ENCODE measurements around the gene CHERP. TPM values are rescaled to one million over a fixed set of nuclear protein-coding genes. Genes with fewer than 3 reads are reported as not detected.
"Not testable (repeated sequence)": the region's sequence is repeated elsewhere in the genome, so short reads cannot be mapped to it uniquely, and the experiment has no call there.

CHERP gene
- total RNA-seq, 1 experiment from 2014 or later = 5.9 TPM

GRCh38 chr19:16476401-16476800, 65.8 kb downstream of the CHERP start:
- H4K20me1 ChIP-seq (ENCODE audit: insufficient read depth, low read depth, low read length) = no peaks in the 10 kb centered on the region
- no peak overlapping the region for H3K9ac ChIP-seq (ENCODE audit: low read length)
- no peak overlapping the region for H2AFZ ChIP-seq (ENCODE audit: low read length)
- H3K4me2 ChIP-seq (ENCODE audit: low read depth, low read length, poor library complexity, severe bottlenecking) = no peak overlapping the region
- H3K9me2 ChIP-seq (replicated peaks; ENCODE audit: insufficient read depth, low read length) = no peaks in the 10 kb centered on the region
- no peaks in the 10 kb centered on the region for H3K36me3 ChIP-seq (ENCODE audit: insufficient read depth, low read length)
- H3K27me3 ChIP-seq (ENCODE audit: low read length) = no peaks in the 10 kb centered on the region
- no peak for DNase-seq
- H3K27ac ChIP-seq (ENCODE audit: low read length) = no peak overlapping the region
- H3K4me1 ChIP-seq (ENCODE audit: low read length) = peaks cover 5% of the 10 kb centered on the region
- no peaks in the 10 kb centered on the region for H3K9me3 ChIP-seq (ENCODE audit: low read length)
- H3K79me2 ChIP-seq (ENCODE audit: low read length) = peaks cover 2% of the 10 kb centered on the region
- H3K4me3 ChIP-seq (ENCODE audit: low read length) = no peak overlapping the region

GRCh38 chr19:16473875-16474392, 68.3 kb downstream of the CHERP start:
- Histone ChIP-seq H3K9ac (ENCODE audit: low read length) (no peak overlapping the region), H3K4me3 (ENCODE audit: low read length) (no peak overlapping the region), H3K27ac (ENCODE audit: low read length) (no peak overlapping the region), H3K27me3 (ENCODE audit: low read length) (no peaks in the 10 kb centered on the region), H3K36me3 (ENCODE audit: insufficient read depth, low read length) (no peaks in the 10 kb centered on the region), H3K9me3 (ENCODE audit: low read length) (no peaks in the 10 kb centered on the region), H2AFZ (ENCODE audit: low read length) (no peak overlapping the region), H3K4me1 (ENCODE audit: low read length) (peaks cover 25% of the 10 kb centered on the region), H3K79me2 (ENCODE audit: low read length) (peaks cover 26% of the 10 kb centered on the region), H3K4me2 (ENCODE audit: low read depth, low read length, poor library complexity, severe bottlenecking) (no peak overlapping the region), H4K20me1 (ENCODE audit: insufficient read depth, low read depth, low read length) (peaks cover 6% of the 10 kb centered on the region; the same call in 1 of the 2 replicates), H3K9me2 (replicated peaks; ENCODE audit: insufficient read depth, low read length) (no peaks in the 10 kb centered on the region)
- DNase-seq = no peak

- no peak overlapping the region for H3K4me2 ChIP-seq (ENCODE audit: low read depth, low read length, poor library complexity, severe bottlenecking)
- H3K27ac ChIP-seq (ENCODE audit: low read length) = no peak overlapping the region
- peaks cover 36% of the 10 kb centered on the region for H3K79me2 ChIP-seq (ENCODE audit: low read length)
- H3K9me2 ChIP-seq (replicated peaks; ENCODE audit: insufficient read depth, low read length) = no peaks in the 10 kb centered on the region
- DNase-seq = no peak
- H3K9ac ChIP-seq (ENCODE audit: low read length) = no peak overlapping the region
- no peak overlapping the region for H3K4me3 ChIP-seq (ENCODE audit: low read length)
- peaks cover 33% of the 10 kb centered on the region for H3K4me1 ChIP-seq (ENCODE audit: low read length)
- H3K9me3 ChIP-seq (ENCODE audit: low read length) = no peaks in the 10 kb centered on the region
- H2AFZ ChIP-seq (ENCODE audit: low read length) = no peak overlapping the region
- H3K36me3 ChIP-seq (ENCODE audit: insufficient read depth, low read length) = no peaks in the 10 kb centered on the region
- H4K20me1 ChIP-seq (ENCODE audit: insufficient read depth, low read depth, low read length) = peaks cover 6% of the 10 kb centered on the region; the same call in 1 of the 2 replicates
- no peaks in the 10 kb centered on the region for H3K27me3 ChIP-seq (ENCODE audit: low read length)
Observed at GRCh38 chr19:16472992-16473391, 69.2 kb downstream of the CHERP start.

GRCh38 chr19:16472559-16472899, 69.7 kb downstream of the CHERP start:
- H3K9me3 ChIP-seq (ENCODE audit: low read length); DNase-seq; H4K20me1 ChIP-seq (ENCODE audit: insufficient read depth, low read depth, low read length); H2AFZ ChIP-seq (ENCODE audit: low read length); H3K27ac ChIP-seq (ENCODE audit: low read length); H3K27me3 ChIP-seq (ENCODE audit: low read length); H3K9me2 ChIP-seq (replicated peaks; ENCODE audit: insufficient read depth, low read length); H3K36me3 ChIP-seq (ENCODE audit: insufficient read depth, low read length): not testable (repeated sequence)
- Histone ChIP-seq H3K79me2 (ENCODE audit: low read length) (peaks cover 40% of the 10 kb centered on the region), H3K4me3 (ENCODE audit: low read length) (peak overlapping the region; percentile 87), H3K4me1 (ENCODE audit: low read length) (peaks cover 38% of the 10 kb centered on the region), H3K4me2 (ENCODE audit: low read depth, low read length, poor library complexity, severe bottlenecking) (peak overlapping the region; percentile 94), H3K9ac (ENCODE audit: low read length) (peak overlapping the region; percentile 86)

GRCh38 chr19:16470911-16471811, 71.1 kb downstream of the CHERP start:
- Histone ChIP-seq H3K27ac (ENCODE audit: low read length) (peak overlapping the region; percentile 76), H3K4me1 (ENCODE audit: low read length) (peaks cover 40% of the 10 kb centered on the region), H3K79me2 (ENCODE audit: low read length) (peaks cover 54% of the 10 kb centered on the region)

GRCh38 chr19:16470541-16470910, 71.7 kb downstream of the CHERP start:
- Histone ChIP-seq H2AFZ (ENCODE audit: low read length) (no peak overlapping the region), H3K27ac (ENCODE audit: low read length) (peak overlapping the region; percentile 76), H4K20me1 (ENCODE audit: insufficient read depth, low read depth, low read length) (peaks cover 16% of the 10 kb centered on the region), H3K9me3 (ENCODE audit: low read length) (no peaks in the 10 kb centered on the region), H3K27me3 (ENCODE audit: low read length) (no peaks in the 10 kb centered on the region), H3K36me3 (ENCODE audit: insufficient read depth, low read length) (0 out of 2 replicates have a peak, but pooled peaks cover 2% of the 10 kb centered on the region), H3K79me2 (ENCODE audit: low read length) (peaks cover 61% of the 10 kb centered on the region), H3K4me3 (ENCODE audit: low read length) (peak overlapping the region; percentile 88), H3K9me2 (replicated peaks; ENCODE audit: insufficient read depth, low read length) (no peaks in the 10 kb centered on the region), H3K4me2 (ENCODE audit: low read depth, low read length, poor library complexity, severe bottlenecking) (peak overlapping the region; percentile 94), H3K4me1 (ENCODE audit: low read length) (peaks cover 40% of the 10 kb centered on the region), H3K9ac (ENCODE audit: low read length) (peak overlapping the region; percentile 99)
- no peak for DNase-seq

More at GRCh38 chr19:16470911-16471811, 71.1 kb downstream of the CHERP start:
- Histone ChIP-seq H3K9me3 (ENCODE audit: low read length) (no peaks in the 10 kb centered on the region), H3K9ac (ENCODE audit: low read length) (peak overlapping the region; percentile 99), H3K36me3 (ENCODE audit: insufficient read depth, low read length) (no peaks in the 10 kb centered on the region), H3K9me2 (replicated peaks; ENCODE audit: insufficient read depth, low read length) (no peaks in the 10 kb centered on the region), H2AFZ (ENCODE audit: low read length) (no peak overlapping the region), H3K4me3 (ENCODE audit: low read length) (peak overlapping the region; percentile 88), H3K4me2 (ENCODE audit: low read depth, low read length, poor library complexity, severe bottlenecking) (peak overlapping the region; percentile 94), H4K20me1 (ENCODE audit: insufficient read depth, low read depth, low read length) (peaks cover 15% of the 10 kb centered on the region), H3K27me3 (ENCODE audit: low read length) (no peaks in the 10 kb centered on the region)
- DNase-seq = peak; percentile 81

Small RNAs within 50 kb of the gene (small RNA-seq; reads per million reads assigned to genes)
- not detected for gene RN7SL146P

Other genes with a start within 250 kb of the CHERP start
- 0.22 TPM in 1 of 2 replicates, not detected in the other for gene KLF2, start 217.6 kb downstream of the CHERP start, total RNA-seq (2014; rRNA removed; shearing (Covaris generic); ENCODE audit: low replicate concordance)
- 35.9 and 65.5 TPM in 2 replicates for gene EPS15L1, start 70.5 kb downstream of the CHERP start, total RNA-seq (2014; rRNA removed; shearing (Covaris generic); ENCODE audit: low replicate concordance)
- 0.71 TPM in 1 of 2 replicates, not detected in the other for gene CALR3, start 46.3 kb downstream of the CHERP start, total RNA-seq (2014; rRNA removed; shearing (Covaris generic); ENCODE audit: low replicate concordance)
- gene C19orf44, start 46.0 kb downstream of the CHERP start, total RNA-seq (2014; rRNA removed; shearing (Covaris generic); ENCODE audit: low replicate concordance) = 4.7 and 15.1 TPM in 2 replicates
- gene SLC35E1, start 30.0 kb upstream of the CHERP start, total RNA-seq (2014; rRNA removed; shearing (Covaris generic); ENCODE audit: low replicate concordance) = 33.5 and 39.4 TPM in 2 replicates
- 15.0 and 23.7 TPM in 2 replicates for gene MED26, start 85.8 kb upstream of the CHERP start, total RNA-seq (2014; rRNA removed; shearing (Covaris generic); ENCODE audit: low replicate concordance)
- 59.8 and 62.0 TPM in 2 replicates for gene SMIM7, start 117.7 kb upstream of the CHERP start, total RNA-seq (2014; rRNA removed; shearing (Covaris generic); ENCODE audit: low replicate concordance)
- 12.9 and 21.2 TPM in 2 replicates for gene TMEM38A, start 118.7 kb upstream of the CHERP start, total RNA-seq (2014; rRNA removed; shearing (Covaris generic); ENCODE audit: low replicate concordance)
- not detected in 2 replicates for gene NWD1, start 177.4 kb upstream of the CHERP start, total RNA-seq (2014; rRNA removed; shearing (Covaris generic); ENCODE audit: low replicate concordance)